Parathyroid adenoma (tissue), 2 donors: ENCODE results near the gene AFF4.
A peak's percentile ranks its signal among the peaks of the same experiment; 100 is the strongest.
"Not testable (repeated sequence)": the region's sequence is repeated elsewhere in the genome, so short reads cannot be mapped to it uniquely, and the experiment has no call there.

Experiments
- H2AFZ ChIP-seq: fragments of 300-600 bp; sonication (generic); one replicate; pipeline ENCODE4 v1.7.0; 2017; ENCODE audit warnings: antibody characterized with exemption, mild to moderate bottlenecking
- H3K27ac ChIP-seq: fragments of 300-600 bp; sonication (generic); one replicate; pipeline ENCODE4 v1.7.0; 2017
- H3K27me3 ChIP-seq: fragments of 300-600 bp; sonication (generic); one replicate; pipeline ENCODE4 v1.7.0; 2017; ENCODE audit warnings: low read length; ENCODE audit not compliant: control insufficient read depth, insufficient read depth
- H3K36me3 ChIP-seq: fragments of 300-600 bp; sonication (generic); one replicate; pipeline ENCODE4 v1.7.0; 2017; ENCODE audit warnings: low read length; ENCODE audit not compliant: control insufficient read depth, insufficient read depth
- H3K4me1 ChIP-seq: fragments of 300-600 bp; sonication (generic); one replicate; pipeline ENCODE4 v1.7.0; 2017; ENCODE audit warnings: control low read depth
- H3K4me2 ChIP-seq: fragments of 300-600 bp; sonication (generic); one replicate; pipeline ENCODE4 v1.7.0; 2017; ENCODE audit warnings: low read length
- H3K4me3 ChIP-seq: fragments of 300-600 bp; sonication (generic); one replicate; pipeline ENCODE4 v1.7.0; 2017; ENCODE audit warnings: low read depth, low read length
- H3K79me2 ChIP-seq: fragments of 300-600 bp; sonication (generic); one replicate; pipeline ENCODE4 v1.7.0; 2017; ENCODE audit warnings: control low read depth
- H3K9ac ChIP-seq: fragments of 300-600 bp; sonication (generic); one replicate; pipeline ENCODE4 v1.7.0; 2017; ENCODE audit warnings: mild to moderate bottlenecking
- H3K9me3 ChIP-seq: fragments of 300-600 bp; sonication (generic); one replicate; pipeline ENCODE4 v1.7.0; 2017; ENCODE audit warnings: low read length; ENCODE audit not compliant: control insufficient read depth
- CTCF ChIP-seq: fragments of 300-600 bp; sonication (generic); IDR thresholded peaks from one replicate; pipeline ENCODE4 v1.7.0; 2017; ENCODE audit warnings: antibody characterized with exemption, mild to moderate bottlenecking
- donor health status: primary hyperparathyroidism.

AFF4 gene, protein sequence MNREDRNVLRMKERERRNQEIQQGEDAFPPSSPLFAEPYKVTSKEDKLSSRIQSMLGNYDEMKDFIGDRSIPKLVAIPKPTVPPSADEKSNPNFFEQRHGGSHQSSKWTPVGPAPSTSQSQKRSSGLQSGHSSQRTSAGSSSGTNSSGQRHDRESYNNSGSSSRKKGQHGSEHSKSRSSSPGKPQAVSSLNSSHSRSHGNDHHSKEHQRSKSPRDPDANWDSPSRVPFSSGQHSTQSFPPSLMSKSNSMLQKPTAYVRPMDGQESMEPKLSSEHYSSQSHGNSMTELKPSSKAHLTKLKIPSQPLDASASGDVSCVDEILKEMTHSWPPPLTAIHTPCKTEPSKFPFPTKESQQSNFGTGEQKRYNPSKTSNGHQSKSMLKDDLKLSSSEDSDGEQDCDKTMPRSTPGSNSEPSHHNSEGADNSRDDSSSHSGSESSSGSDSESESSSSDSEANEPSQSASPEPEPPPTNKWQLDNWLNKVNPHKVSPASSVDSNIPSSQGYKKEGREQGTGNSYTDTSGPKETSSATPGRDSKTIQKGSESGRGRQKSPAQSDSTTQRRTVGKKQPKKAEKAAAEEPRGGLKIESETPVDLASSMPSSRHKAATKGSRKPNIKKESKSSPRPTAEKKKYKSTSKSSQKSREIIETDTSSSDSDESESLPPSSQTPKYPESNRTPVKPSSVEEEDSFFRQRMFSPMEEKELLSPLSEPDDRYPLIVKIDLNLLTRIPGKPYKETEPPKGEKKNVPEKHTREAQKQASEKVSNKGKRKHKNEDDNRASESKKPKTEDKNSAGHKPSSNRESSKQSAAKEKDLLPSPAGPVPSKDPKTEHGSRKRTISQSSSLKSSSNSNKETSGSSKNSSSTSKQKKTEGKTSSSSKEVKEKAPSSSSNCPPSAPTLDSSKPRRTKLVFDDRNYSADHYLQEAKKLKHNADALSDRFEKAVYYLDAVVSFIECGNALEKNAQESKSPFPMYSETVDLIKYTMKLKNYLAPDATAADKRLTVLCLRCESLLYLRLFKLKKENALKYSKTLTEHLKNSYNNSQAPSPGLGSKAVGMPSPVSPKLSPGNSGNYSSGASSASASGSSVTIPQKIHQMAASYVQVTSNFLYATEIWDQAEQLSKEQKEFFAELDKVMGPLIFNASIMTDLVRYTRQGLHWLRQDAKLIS

DNA sequence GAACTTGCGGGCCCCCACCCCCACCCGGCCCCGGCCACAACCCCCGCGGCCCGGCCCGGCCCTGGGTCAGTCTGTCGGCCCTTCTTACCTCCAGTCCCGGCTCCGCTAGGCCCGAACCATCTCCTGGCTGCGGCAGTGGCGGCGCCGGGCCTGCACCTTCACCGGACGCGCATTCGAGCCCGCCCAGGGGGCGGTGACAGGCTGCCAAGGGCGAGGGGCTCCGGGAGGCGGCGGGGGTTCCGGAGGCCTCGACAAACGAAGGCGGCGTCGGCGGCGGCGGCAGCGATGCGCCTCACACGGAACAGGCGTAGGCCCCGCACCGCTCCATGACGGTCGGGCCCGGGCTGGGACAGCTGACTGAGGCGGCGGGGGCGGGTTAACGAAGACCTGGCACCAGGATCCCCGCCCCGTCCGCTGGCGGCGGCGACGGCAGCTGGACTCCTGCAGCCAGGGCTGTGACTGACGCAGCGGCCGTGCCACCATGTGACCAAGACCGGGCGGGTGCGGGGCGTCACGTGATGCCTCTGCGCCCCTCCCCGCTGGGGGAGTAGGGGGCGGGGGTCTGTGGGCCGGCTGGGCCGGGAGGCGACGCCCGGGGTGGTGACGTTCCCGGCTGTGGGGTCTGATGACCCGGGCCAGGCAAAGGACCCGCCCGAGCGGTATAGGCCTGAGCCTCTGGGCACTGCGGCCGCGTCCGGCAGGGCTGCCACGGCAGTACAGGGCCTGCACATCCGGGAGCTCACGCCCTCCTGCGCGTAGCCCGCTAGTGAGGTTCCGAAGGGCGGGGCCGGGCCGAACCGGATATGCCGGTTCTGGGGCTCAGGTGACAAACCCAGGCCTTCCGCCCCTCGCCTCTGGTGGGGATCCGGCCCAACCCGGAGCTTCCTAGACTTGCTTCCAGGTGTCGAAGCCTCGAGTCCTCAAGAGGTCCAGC lies at the start of gene AFF4:
AFF4 (minus strand) TSS at position 464 of the 934 bp plus-strand sequence. CDS start 26,445 bp downstream, outside the sequence.
- peak within 1 kb of the TSS; percentile 98 for H3K27ac ChIP-seq
- no peaks in the 10 kb centered on the region for H3K36me3 ChIP-seq
- H3K9ac ChIP-seq = peak within 1 kb of the TSS; percentile 100
- peaks cover 36% of the 10 kb centered on the region for H3K79me2 ChIP-seq
- H3K4me1 ChIP-seq = peaks cover 4% of the 10 kb centered on the region
- H3K27me3 ChIP-seq = no peaks in the 10 kb centered on the region
- peak; percentile 4 for TF ChIP-seq CTCF
- peak within 1 kb of the TSS; percentile 88 for H2AFZ ChIP-seq
- peak within 1 kb of the TSS; percentile 88 for H3K4me2 ChIP-seq
- no peaks in the 10 kb centered on the region for H3K9me3 ChIP-seq
- H3K4me3 ChIP-seq = peak within 1 kb of the TSS; percentile 96

- H3K4me3 ChIP-seq, H3K36me3 ChIP-seq, H3K4me2 ChIP-seq, H3K27ac ChIP-seq, H3K4me1 ChIP-seq, H2AFZ ChIP-seq, H3K9ac ChIP-seq, H3K27me3 ChIP-seq, H3K79me2 ChIP-seq, H3K9me3 ChIP-seq: not testable (repeated sequence)
Measured at GRCh38 chr5:133008455-133008854, 45.0 kb upstream of the AFF4 start.

- Histone ChIP-seq H3K4me1 (no peaks in the 10 kb centered on the region), H3K27ac (no peak overlapping the region), H3K9me3 (no peaks in the 10 kb centered on the region), H3K4me3 (no peak overlapping the region), H3K27me3 (no peaks in the 10 kb centered on the region), H3K4me2 (no peak overlapping the region), H3K36me3 (no peaks in the 10 kb centered on the region), H3K79me2 (peaks cover 5% of the 10 kb centered on the region), H2AFZ (no peak overlapping the region), H3K9ac (no peak overlapping the region)
- no peak for TF ChIP-seq CTCF
Measured at GRCh38 chr5:133006653-133007052, 43.2 kb upstream of the AFF4 start.

GRCh38 chr5:132999246-132999645 lies 35.8 kb upstream of the AFF4 start:
- Histone ChIP-seq H3K9ac (no peak overlapping the region), H3K4me2 (no peak overlapping the region), H3K4me1 (no peaks in the 10 kb centered on the region), H2AFZ (no peak overlapping the region), H3K79me2 (peaks cover 2% of the 10 kb centered on the region), H3K9me3 (no peaks in the 10 kb centered on the region), H3K36me3 (no peaks in the 10 kb centered on the region), H3K4me3 (no peak overlapping the region), H3K27me3 (no peaks in the 10 kb centered on the region), H3K27ac (no peak overlapping the region)
- TF ChIP-seq CTCF = no peak
